HG02938 (cell line): Measurements from ENCODE around the gene GSTT2B.
"Not testable (repeated sequence)": the region's sequence is repeated elsewhere in the genome, so short reads cannot be mapped to it uniquely, and the experiment has no call there.

Source experiments
- ATAC-seq: cut with Tn5 transposase; IDR thresholded peaks from one replicate; pipeline ENCODE4 v1.9.1; 2021; ENCODE audit warnings: mild to moderate bottlenecking, moderate library complexity; ENCODE audit not compliant: unreplicated experiment

Gene GSTT2B

DNA sequence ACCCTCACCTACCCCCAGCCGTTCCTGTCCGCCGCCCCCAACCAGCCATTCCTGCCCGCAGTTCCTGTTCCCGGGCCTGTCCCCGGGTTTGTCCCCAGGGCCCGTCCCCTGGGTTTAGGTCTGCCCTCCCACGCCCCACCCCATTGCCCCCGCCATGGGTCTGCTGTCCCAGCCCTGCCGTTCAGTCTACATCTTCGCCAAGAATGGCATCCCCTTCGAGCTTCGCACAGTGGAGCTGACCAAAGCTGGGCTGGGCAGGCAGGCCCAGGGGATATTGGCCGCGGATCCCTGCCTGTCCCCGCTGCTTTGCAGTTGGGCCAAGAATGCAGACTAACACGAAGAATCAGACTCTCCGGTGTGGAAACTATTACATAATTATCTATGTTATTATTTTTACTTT lies 11.2 kb downstream of the GSTT2B start:
- ATAC-seq: not testable (repeated sequence)

DNA sequence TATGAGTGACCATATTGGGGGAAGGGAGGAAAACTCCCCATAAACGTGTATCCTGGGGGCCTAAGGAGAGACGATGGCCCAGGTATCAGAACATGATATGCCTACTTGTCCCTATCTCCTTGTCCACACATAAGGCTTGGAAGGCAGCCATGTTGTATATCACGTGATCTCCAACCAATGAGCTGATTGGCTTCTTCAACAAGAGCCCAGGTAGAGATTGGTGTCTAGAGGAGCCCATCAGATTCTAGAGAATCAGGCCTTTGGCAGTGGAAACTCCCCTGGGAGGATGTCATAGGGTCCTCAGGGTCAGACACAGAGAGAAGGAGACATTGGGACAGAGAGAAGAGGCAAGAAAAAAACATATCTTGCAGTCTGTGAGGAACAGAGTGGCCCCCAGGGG lies 13.6 kb downstream of the GSTT2B start:
- not testable (repeated sequence) for ATAC-seq

GRCh38 chr22:23940166-23940565 lies 20.8 kb downstream of the GSTT2B start:
- ATAC-seq: not testable (repeated sequence)

- ATAC-seq: no peak
These were observed 22.0 kb downstream of the GSTT2B start for GRCh38 chr22:23939017-23939357.

GRCh38 chr22:23938328-23939016 lies 22.5 kb downstream of the GSTT2B start:
- no peak for ATAC-seq

DNA sequence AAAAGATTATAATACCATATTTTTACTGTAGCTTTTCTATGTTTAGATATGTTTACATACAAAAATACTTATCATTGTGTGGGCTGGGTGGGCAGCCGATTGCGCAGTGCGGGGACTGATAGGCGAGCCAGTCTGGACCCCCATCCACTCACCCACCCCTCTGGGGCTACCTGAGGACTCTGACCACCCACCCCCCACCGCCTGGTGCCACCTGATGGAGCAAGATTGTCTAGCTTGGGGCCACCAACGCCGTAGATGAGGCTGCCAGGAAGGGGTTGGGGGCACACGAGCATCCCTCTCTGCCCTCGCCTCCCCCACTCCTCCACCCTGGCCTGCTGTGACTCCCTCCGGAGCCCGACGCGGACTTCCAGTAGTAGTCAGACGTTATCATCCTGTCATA lies 34.4 kb downstream of the GSTT2B start:
- ATAC-seq: no peak

- ATAC-seq: no peak
These were observed 35.9 kb downstream of the GSTT2B start for GRCh38 chr22:23925020-23925606.

DNA sequence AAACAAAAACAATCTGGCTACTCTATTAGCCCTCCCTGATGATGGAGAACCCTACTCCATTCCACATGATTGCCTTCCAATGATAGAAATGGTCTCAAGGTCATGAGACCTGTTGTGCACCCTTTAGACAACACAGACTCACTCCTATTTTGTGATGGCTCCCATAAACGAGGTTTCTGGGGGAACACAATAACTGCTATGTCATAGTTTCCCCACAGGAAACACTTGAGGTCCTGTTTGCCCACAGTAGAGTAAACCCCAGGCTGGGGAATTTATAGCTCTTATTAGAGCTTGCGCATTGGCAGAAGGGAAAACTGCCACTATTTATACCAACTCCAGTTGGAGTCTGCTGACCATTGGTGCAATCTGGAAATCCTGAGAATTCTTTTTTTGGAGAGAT lies 38.1 kb downstream of the GSTT2B start:
- no peak for ATAC-seq

DNA sequence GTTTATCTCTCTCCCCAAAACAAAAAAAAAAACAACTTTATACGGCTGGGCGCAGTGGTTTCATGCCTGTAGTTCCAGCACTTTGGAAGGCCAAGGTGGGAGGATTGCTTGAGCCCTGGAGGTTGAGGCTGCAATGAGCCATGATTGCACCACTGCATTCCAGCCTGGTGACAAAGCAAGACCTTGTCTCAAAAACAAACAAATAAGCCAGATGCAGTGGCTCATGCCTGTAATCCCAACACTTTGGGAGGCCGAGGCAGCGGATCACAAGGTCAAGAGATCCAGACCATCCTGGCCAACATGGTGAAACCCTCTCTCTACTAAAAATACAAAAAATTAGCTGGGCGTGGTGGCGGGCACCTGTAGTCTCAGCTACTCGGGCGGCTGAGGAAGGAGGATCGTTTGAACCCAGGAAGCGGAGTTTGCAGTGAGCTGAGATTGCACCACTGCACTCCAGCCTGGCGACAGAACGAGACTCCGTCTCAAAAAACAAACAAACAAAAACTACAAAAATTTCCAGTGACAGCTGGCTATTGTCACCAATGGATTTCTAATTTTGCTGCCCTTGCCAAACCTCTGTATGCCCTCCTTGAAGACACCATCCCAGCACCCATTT lies 39.3 kb downstream of the GSTT2B start:
- not testable (repeated sequence) for ATAC-seq

- not testable (repeated sequence) for ATAC-seq
These were observed 40.8 kb downstream of the GSTT2B start for GRCh38 chr22:23920267-23920611.

- ATAC-seq: no peak
These were observed 45.7 kb downstream of the GSTT2B start for GRCh38 chr22:23915290-23915689.

DNA sequence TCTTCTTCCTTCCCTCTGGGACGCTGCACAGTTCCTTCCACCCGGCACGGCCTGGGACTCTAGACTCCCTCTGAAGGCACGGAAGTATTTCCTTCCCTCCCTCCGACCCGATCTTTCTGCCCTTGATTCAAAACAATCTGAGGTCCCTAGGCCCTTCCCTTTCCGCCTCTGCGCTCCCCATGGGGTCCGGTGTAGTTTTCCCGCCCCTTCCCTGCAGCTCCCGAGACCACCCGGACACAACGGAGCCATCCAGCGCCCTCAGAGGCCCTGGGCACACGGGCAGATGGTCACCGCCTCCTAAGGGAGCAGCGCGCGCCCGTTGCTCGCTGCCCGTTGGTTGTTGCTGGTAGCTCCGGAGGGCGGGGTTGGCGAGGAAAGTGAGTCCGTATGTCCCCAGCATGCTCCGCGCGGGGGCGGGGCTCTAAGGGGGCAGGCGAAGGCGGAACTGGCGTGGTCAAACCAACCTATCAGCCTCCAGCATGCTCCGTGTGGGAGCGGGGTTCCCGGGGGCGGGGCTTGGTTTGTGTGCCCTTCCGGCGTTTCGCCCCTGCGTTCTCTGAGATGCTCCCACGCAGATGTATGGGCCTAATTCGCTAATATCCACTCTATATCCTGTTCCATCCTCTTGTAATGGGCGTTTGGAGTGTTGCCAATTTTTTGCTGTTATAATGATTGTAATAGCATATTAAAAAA lies 47.2 kb downstream of the GSTT2B start:
- peak; percentile 93 for ATAC-seq

DNA sequence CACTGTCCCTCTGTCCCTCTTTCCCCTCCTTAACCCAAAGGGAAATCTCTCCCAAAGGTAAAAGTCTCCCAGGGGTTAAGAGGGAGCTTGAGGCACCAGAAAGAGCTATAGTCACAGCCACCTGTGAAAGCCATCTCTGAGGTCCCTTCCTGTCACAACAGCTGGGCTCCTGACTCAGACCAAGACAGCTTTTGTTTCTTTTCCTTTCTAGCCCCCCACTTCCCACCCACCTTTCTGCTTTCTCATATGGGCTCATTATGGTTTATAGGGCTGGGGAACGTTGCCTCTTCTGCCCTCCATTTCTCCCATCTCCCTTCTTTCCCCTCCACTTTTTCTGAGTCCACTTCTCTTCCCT lies 47.7 kb downstream of the GSTT2B start:
- no peak for ATAC-seq

- ATAC-seq: no peak
These were observed 48.6 kb downstream of the GSTT2B start for GRCh38 chr22:23912293-23912903.

- no peak for ATAC-seq
These were observed 49.5 kb downstream of the GSTT2B start for GRCh38 chr22:23911318-23911980.

- no peak for ATAC-seq
These were observed 50.4 kb downstream of the GSTT2B start for GRCh38 chr22:23910496-23911190.

DNA sequence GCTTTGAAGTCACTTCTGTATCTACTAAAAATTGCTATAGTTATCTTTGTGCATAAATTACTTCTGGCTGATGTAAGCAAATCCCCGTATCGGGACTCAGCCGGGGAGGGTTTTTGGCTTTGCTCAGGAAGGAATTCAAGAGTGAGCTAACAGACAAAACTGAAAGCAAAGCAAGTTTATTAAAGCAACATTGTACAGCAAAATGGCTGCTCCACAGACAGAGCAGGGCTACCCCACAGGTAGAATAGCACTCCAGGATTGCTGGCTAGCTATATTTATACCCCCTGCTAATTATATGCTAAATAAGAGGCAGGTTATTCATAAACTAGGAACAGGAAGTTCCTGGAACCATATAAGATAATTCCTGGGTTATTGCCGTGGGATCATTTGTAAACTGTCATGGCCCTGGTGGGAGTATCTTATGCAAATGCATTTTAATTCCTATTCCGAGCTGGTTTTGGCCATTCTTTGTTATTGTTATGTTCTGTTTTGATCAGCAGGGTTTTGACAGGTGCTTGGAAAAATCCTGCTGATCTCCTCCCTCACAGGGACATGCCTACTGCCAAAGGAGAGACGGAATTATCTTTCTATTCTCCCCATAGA lies 51.6 kb downstream of the GSTT2B start:
- ATAC-seq: no peak

GRCh38 chr22:23908587-23909205 lies 52.3 kb downstream of the GSTT2B start:
- no peak for ATAC-seq

GRCh38 chr22:23907423-23907822 lies 53.6 kb downstream of the GSTT2B start:
- ATAC-seq: not testable (repeated sequence)
